Karpas-422 (cell line): ENCODE measurements around the gene VWA5A. TPM values are rescaled to one million over a fixed set of nuclear protein-coding genes. Genes with fewer than 3 reads are reported as not detected.

Experiments used
- DNase-seq: peaks from one replicate; pipeline ENCODE4 v3.0.0-alpha.2; 2015
- H2AFZ ChIP-seq: fragments of 200-600 bp; sonication (generic); 2 replicates; pipeline ENCODE4 v1.6.1; 2014; ENCODE audit warnings: antibody characterized with exemption, low read length, mixed read lengths
- H3K27ac ChIP-seq: fragments of 200-600 bp; sonication (generic); 2 replicates; pipeline ENCODE4 v1.5.1; 2014; ENCODE audit warnings: mild to moderate bottlenecking, low read length, moderate library complexity
- H3K27me3 ChIP-seq: fragments of 200-600 bp; sonication (generic); 2 replicates; pipeline ENCODE4 v1.6.1; 2014; ENCODE audit warnings: low read length, mixed read lengths
- H3K36me3 ChIP-seq: fragments of 200-600 bp; sonication (generic); 2 replicates; pipeline ENCODE4 v1.6.1; 2014; ENCODE audit warnings: low read length, mixed read lengths; ENCODE audit not compliant: insufficient read depth
- H3K4me1 ChIP-seq: fragments of 200-600 bp; sonication (generic); 2 replicates; pipeline ENCODE4 v1.6.1; 2014; ENCODE audit warnings: mild to moderate bottlenecking, low read length, mixed read lengths
- H3K4me2 ChIP-seq: fragments of 200-600 bp; sonication (generic); 2 replicates; pipeline ENCODE4 v1.6.1; 2014; ENCODE audit warnings: low read length, low read depth, mild to moderate bottlenecking; ENCODE audit not compliant: poor library complexity, severe bottlenecking
- H3K4me3 ChIP-seq: fragments of 200-600 bp; sonication (generic); 2 replicates; pipeline ENCODE4 v1.5.1; 2014; ENCODE audit warnings: mild to moderate bottlenecking, antibody characterized with exemption, low read length, mixed read lengths
- H3K79me2 ChIP-seq: fragments of 200-600 bp; sonication (generic); 2 replicates; pipeline ENCODE4 v1.6.1; 2014; ENCODE audit warnings: mild to moderate bottlenecking, low read length, mixed read lengths
- H3K9ac ChIP-seq: fragments of 200-600 bp; sonication (generic); 2 replicates; pipeline ENCODE4 v1.6.0; 2014; ENCODE audit warnings: low read length
- H3K9me2 ChIP-seq: fragments of 200-600 bp; sonication (generic), shearing (Covaris generic); replicated peaks from 2 replicates; pipeline ENCODE4 v1.6.0; 2014; ENCODE audit warnings: mild to moderate bottlenecking, low read length, moderate library complexity; ENCODE audit not compliant: insufficient read depth
- H3K9me3 ChIP-seq: fragments of 300-700, 200-600 bp; sonication (generic); 2 replicates; pipeline ENCODE4 v1.6.1; 2014; ENCODE audit warnings: low read length, mixed read lengths
- H4K20me1 ChIP-seq: fragments of 200-600 bp; sonication (generic); 2 replicates; pipeline ENCODE4 v1.6.1; 2014; ENCODE audit warnings: mild to moderate bottlenecking, antibody characterized with exemption, low read length, low read depth; ENCODE audit not compliant: insufficient read depth
- total RNA-seq: library from RNA; depleted of rRNA; stranded (reverse); fragments of >200 nt; shearing (Covaris generic); gene quantifications from 2 replicates; pipeline ENCODE4 v1.2.3, GENCODE V29; 2014; ENCODE audit warnings: low replicate concordance

The VWA5A gene
- total RNA-seq, 1 experiment from 2014 or later, result not detected

DNA sequence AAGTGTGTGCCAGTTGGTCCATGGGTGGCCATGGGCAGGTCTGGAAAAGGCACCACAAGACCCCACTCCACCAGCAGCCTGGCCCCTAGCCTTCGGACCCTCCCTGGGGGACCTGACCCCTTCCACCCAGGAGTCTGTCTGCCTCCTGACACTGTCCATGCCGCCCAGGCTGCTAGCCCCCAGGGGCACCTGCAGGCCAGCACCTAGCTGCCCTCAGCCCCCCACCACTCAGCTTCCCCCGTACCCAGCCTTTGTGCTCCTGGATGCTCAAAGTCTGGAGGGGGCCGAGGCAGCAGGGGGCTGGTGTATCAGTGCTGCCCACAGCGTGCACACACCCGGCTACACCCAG is 39.8 kb upstream of the VWA5A start:
- Histone ChIP-seq H2AFZ (no peak overlapping the region), H3K9me3 (no peaks in the 10 kb centered on the region), H3K79me2 (no peaks in the 10 kb centered on the region), H3K27ac (no peak overlapping the region), H3K4me1 (peaks cover 8% of the 10 kb centered on the region), H3K36me3 (no peaks in the 10 kb centered on the region), H3K9me2 (no peaks in the 10 kb centered on the region), H3K4me2 (no peak overlapping the region), H4K20me1 (no peaks in the 10 kb centered on the region), H3K4me3 (no peak overlapping the region), H3K27me3 (no peaks in the 10 kb centered on the region), H3K9ac (no peak overlapping the region)
- no peak for DNase-seq

DNA sequence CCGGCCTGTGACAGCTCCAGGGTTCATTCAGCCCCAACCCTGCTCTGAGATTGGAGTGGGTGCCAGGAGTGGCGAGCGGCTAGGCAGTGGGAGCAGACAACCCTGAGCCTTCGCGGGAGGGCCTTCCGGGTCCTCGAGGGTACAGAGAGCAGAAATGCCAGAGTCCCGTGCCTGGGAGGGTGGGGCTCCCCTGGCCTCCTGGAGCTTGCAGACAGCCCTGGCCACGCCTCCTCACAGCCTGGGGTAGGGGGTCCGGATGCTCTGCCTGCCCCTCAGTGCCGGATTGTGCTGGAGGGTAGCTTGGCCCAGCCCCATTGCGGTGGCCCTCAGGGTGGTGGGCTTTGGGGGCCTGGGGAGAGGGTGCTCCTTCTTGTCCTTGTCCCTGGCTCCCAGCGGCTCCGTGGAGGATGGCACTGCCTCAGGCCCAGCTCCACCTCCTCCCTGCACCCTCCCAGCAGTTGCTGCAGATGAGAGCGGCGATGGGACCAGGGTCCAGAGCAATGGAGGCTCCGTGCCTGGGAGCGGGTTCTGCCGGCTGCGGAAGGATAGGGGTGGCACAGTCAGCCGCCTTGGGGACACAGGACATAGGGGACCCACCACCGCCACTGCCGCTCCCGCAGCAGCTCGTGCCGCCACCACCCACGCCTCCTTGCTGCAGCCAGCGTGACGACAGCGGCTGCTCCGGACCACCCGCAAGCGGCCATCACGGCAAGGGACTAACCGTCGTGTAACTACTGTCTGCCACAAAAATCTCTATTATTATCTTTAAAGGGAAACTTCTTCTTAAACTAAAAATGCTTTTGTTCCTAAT is 39.2 kb upstream of the VWA5A start:
- peaks cover 3% of the 10 kb centered on the region for H3K4me1 ChIP-seq
- no peaks in the 10 kb centered on the region for H4K20me1 ChIP-seq
- H3K79me2 ChIP-seq, result no peaks in the 10 kb centered on the region
- no peak for DNase-seq
- H3K9me3 ChIP-seq, result no peaks in the 10 kb centered on the region
- no peak overlapping the region for H2AFZ ChIP-seq
- no peaks in the 10 kb centered on the region for H3K27me3 ChIP-seq
- H3K9me2 ChIP-seq, result no peaks in the 10 kb centered on the region
- no peaks in the 10 kb centered on the region for H3K36me3 ChIP-seq
- H3K27ac ChIP-seq, result no peak overlapping the region
- no peak overlapping the region for H3K4me3 ChIP-seq
- no peak overlapping the region for H3K4me2 ChIP-seq
- no peak overlapping the region for H3K9ac ChIP-seq

DNA sequence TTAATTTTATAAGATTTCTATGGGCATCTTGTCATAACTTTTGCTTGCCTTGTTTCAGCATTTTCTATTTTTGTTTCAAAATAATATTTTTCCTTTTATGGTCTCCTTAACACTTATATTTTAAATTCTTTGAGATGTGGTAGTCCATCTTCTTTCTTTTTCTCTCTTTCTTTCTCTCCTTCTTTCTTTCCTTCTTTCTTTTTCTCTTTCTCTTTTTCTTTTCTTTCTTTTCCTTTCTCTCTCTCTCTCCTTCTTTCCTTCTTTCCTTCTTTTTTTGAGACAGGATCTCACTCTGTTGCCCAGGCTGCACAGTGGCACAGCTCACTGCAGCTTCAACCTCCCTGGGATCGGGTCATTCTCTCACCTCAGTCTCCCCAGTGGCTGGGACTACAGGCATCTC is 38.0 kb upstream of the VWA5A start:
- Histone ChIP-seq H3K36me3 (no peaks in the 10 kb centered on the region), H2AFZ (no peak overlapping the region), H3K4me1 (no peaks in the 10 kb centered on the region), H3K9me3 (no peaks in the 10 kb centered on the region), H3K79me2 (no peaks in the 10 kb centered on the region), H3K27ac (no peak overlapping the region), H3K9ac (no peak overlapping the region), H3K4me3 (no peak overlapping the region), H3K27me3 (no peaks in the 10 kb centered on the region), H3K9me2 (no peaks in the 10 kb centered on the region), H4K20me1 (no peaks in the 10 kb centered on the region), H3K4me2 (no peak overlapping the region)
- DNase-seq, result no peak

DNA sequence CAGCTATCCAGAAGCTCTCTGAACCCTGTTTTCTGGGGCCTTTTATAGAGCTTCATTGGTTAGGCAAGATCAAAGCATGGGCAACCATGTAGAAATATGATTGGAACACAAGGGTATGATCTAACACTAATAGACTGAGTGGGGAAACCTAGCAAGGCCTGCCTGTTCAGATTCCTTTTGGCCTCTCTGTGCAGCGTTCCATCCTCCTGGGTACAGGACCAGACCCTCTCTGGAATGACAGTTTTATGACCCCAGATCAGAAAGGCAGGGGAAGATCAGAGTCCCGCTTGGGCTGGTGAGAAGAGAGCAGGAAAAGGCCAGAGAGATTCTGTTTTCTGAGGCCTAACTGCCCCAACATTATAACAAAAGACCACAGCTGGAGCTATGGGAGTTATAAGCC is 36.7 kb upstream of the VWA5A start:
- Histone ChIP-seq H3K79me2 (no peaks in the 10 kb centered on the region), H3K4me1 (no peaks in the 10 kb centered on the region), H3K36me3 (no peaks in the 10 kb centered on the region), H3K4me2 (no peak overlapping the region), H2AFZ (no peak overlapping the region), H3K9ac (no peak overlapping the region), H3K27ac (no peak overlapping the region), H3K4me3 (no peak overlapping the region), H3K9me3 (no peaks in the 10 kb centered on the region), H3K27me3 (no peaks in the 10 kb centered on the region), H4K20me1 (no peaks in the 10 kb centered on the region), H3K9me2 (no peaks in the 10 kb centered on the region)
- no peak for DNase-seq

DNA sequence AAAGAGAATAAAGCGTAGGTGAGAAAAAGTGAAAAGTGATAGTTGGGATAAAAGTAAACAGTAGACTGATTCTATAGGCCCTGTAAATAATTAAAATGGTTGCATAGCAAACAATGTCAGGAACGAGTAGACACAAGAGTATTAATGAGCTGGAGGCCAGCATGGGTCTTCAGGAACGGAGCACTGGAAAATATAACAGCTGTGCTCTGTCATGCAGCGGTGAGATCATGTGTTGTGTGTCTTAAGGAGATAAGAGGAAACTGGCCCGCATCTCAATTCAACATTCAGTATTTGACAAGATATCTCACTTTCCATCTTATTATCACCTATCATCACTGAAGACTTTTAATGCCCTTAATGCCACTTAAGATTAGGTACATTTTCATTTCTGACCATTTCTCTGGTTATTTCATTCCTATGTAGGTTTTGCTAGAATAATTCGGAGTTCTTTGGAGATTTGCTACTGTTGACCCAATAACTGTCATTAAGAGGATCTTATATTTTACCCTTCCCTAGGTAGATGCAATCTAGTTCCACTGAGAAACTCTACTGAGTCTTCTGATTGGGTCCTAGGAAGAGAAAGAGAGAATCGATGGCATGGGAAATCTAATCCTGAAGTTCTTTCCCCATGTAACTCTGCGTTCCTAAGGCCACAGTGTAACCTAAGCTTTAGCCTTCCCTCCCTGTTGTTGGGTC is 35.5 kb upstream of the VWA5A start:
- H3K9me2 ChIP-seq, result no peaks in the 10 kb centered on the region
- no peaks in the 10 kb centered on the region for H3K36me3 ChIP-seq
- H3K4me3 ChIP-seq, result no peak overlapping the region
- H3K9me3 ChIP-seq, result no peaks in the 10 kb centered on the region
- no peak overlapping the region for H3K4me2 ChIP-seq
- no peaks in the 10 kb centered on the region for H3K4me1 ChIP-seq
- H3K9ac ChIP-seq, result no peak overlapping the region
- H4K20me1 ChIP-seq, result no peaks in the 10 kb centered on the region
- H3K27me3 ChIP-seq, result no peaks in the 10 kb centered on the region
- DNase-seq, result no peak
- no peak overlapping the region for H2AFZ ChIP-seq
- H3K79me2 ChIP-seq, result no peaks in the 10 kb centered on the region
- no peak overlapping the region for H3K27ac ChIP-seq

DNA sequence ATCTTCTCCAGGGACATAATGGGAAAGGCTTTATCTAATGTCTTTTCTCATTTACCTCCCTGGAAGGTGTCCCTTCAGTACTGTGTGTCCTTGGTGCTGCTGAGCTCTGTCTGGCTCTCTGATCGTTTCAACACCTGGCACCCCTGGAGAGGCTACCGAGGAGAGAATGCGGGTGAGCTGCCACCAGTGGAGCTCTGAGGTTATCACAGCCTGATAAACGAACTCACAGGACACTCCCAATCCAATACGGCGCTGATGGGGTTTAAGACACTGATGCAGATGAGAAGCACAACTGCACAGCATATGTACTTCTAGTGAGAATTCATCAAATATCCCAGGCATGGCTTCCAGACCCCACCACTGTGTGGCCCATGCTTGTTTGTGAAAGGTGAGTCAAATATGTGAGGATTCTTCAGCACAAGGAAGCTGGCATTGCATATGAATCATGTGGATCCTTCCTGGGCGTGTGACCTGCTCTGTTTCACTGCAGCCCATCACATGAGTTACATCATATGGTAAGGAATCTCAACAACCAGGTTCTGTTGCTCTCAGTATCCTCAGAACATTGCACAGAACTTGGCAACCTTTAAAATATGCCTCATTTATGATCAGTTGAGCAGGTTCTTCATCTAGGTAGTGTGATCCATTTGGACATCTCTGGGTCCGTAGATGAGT is 34.8 kb upstream of the VWA5A start:
- H3K9me3 ChIP-seq, result no peaks in the 10 kb centered on the region
- DNase-seq, result no peak
- no peaks in the 10 kb centered on the region for H3K79me2 ChIP-seq
- no peak overlapping the region for H3K9ac ChIP-seq
- H3K36me3 ChIP-seq, result no peaks in the 10 kb centered on the region
- no peak overlapping the region for H2AFZ ChIP-seq
- H3K4me1 ChIP-seq, result no peaks in the 10 kb centered on the region
- H4K20me1 ChIP-seq, result no peaks in the 10 kb centered on the region
- H3K4me3 ChIP-seq, result no peak overlapping the region
- no peak overlapping the region for H3K4me2 ChIP-seq
- H3K27ac ChIP-seq, result no peak overlapping the region
- no peaks in the 10 kb centered on the region for H3K27me3 ChIP-seq
- no peaks in the 10 kb centered on the region for H3K9me2 ChIP-seq

DNA sequence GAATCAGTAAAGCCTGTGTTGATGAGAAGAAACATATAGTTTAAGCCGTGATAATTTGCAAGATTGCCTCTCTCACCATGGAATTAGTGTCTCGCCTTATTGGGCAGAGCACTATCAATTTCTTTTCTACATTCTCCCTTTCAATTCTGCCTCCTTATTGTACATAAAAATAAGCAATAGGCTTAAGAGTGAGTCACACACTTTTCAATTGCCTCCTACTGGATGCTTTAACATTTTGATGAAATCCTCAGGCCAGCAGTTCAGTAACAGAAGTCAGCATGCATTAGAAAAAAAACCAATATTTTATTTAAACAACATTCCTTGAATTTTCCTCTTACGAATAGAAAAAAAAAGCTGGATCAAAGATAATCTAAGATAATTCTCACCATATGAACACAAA is 33.8 kb upstream of the VWA5A start:
- no peak for DNase-seq
- Histone ChIP-seq H3K27me3 (no peaks in the 10 kb centered on the region), H3K9ac (no peak overlapping the region), H3K4me2 (no peak overlapping the region), H4K20me1 (no peaks in the 10 kb centered on the region), H3K9me3 (no peaks in the 10 kb centered on the region), H3K4me3 (no peak overlapping the region), H3K27ac (no peak overlapping the region), H3K36me3 (no peaks in the 10 kb centered on the region), H3K79me2 (no peaks in the 10 kb centered on the region), H3K4me1 (no peaks in the 10 kb centered on the region), H3K9me2 (no peaks in the 10 kb centered on the region), H2AFZ (no peak overlapping the region)

DNA sequence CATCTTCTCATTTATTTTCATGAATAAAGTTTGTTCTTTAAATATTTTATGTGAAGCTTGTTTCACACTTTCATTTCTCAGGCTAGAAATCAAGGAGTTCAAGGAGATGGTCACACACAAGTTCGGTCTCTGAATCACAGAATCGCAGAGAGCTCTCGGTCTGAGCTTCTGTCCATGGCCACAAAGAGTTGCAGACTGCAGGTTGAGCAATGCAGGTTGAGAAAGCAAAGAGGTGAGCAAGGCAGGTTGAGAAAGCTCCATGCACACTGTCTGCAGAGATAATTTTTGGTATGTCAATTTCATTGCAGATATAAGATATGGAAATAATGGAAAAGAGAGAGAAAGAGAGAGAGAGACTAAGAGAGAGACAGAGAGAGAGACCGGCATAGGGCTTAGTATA is 32.9 kb upstream of the VWA5A start:
- no peaks in the 10 kb centered on the region for H4K20me1 ChIP-seq
- no peaks in the 10 kb centered on the region for H3K27me3 ChIP-seq
- DNase-seq, result no peak
- H3K9me2 ChIP-seq, result no peaks in the 10 kb centered on the region
- H3K4me1 ChIP-seq, result no peaks in the 10 kb centered on the region
- H3K79me2 ChIP-seq, result no peaks in the 10 kb centered on the region
- no peak overlapping the region for H3K4me2 ChIP-seq
- no peak overlapping the region for H2AFZ ChIP-seq
- no peaks in the 10 kb centered on the region for H3K9me3 ChIP-seq
- H3K36me3 ChIP-seq, result no peaks in the 10 kb centered on the region
- H3K27ac ChIP-seq, result no peak overlapping the region
- no peak overlapping the region for H3K4me3 ChIP-seq
- no peak overlapping the region for H3K9ac ChIP-seq
